H1 (cell line): Measurements from ENCODE around the gene DHX9. TPM values are rescaled to one million over a fixed set of nuclear protein-coding genes. Genes with fewer than 3 reads are reported as not detected.

Source experiments
- CBX8 ChIP-seq: fragments of 300-800, 300-1000 bp; sonication (generic); IDR thresholded peaks from 2 replicates; pipeline ENCODE4 v1.7.1; 2016; ENCODE audit warnings: low read depth, low read length, borderline replicate concordance
- POLR2A ChIP-seq, 2 experiments: IDR thresholded peaks; 1 replicate in 1 of 2; 2 replicates in 1 of 2; pipeline ENCODE4 v1.6.1; 2011; ENCODE audit warnings: low read depth in 2 of 2, low read length in 2 of 2, mild to moderate bottlenecking in 2 of 2; ENCODE audit errors: control extremely low read depth in 1 of 2
- RFX5 ChIP-seq: IDR thresholded peaks from 2 replicates; pipeline ENCODE4 v1.6.1; 2011; ENCODE audit warnings: low read depth, low read length, improper control_type of control experiment, borderline replicate concordance
- SIX5 ChIP-seq: IDR thresholded peaks from 2 replicates; pipeline ENCODE4 v1.6.1; 2011; ENCODE audit warnings: mild to moderate bottlenecking, low read depth, low read length
- TBP ChIP-seq: IDR thresholded peaks from 2 replicates; pipeline ENCODE4 v1.6.1; 2011; ENCODE audit warnings: low read depth, low read length, improper control_type of control experiment
- polyA plus RNA-seq, 7 experiments: library from polyadenylated mRNA; depleted of rRNA in 3 of 7; stranded (reverse) in 5 of 7; unstranded in 2 of 7; fragments of >200 nt in 5 of 7; fragments of 200-250 nt in 2 of 7; gene quantifications; 1 replicate in 5 of 7; 2 replicates in 1 of 7; 4 replicates in 1 of 7; pipeline versions ENCODE4 v1.2.1 to v1.2.3, GENCODE V29; 2011 to 2013; ENCODE audit warnings: missing spikeins in 2 of 7, mixed read lengths in 2 of 7
- total RNA-seq: library from RNA; stranded (reverse); fragmentation: NEBNext Ultra II Directional; extraction: Animal tissue kit (Norgen Biotek cat#: 25700); gene quantifications from 2 replicates; pipeline ENCODE4 v1.2.1, GENCODE V29; 2021
- TF ChIP-seq, protein P1 (sequence below): fragments of 300-600 bp; sonication (generic); IDR thresholded peaks from 2 replicates; pipeline ENCODE4 v1.7.1; 2012; ENCODE audit warnings: low read length, moderate library complexity, mild to moderate bottlenecking, inconsistent platforms; ENCODE audit not compliant: insufficient replicate concordance
- TF ChIP-seq, protein P2 (sequence below), 3 experiments: IDR thresholded peaks; 1 replicate in 2 of 3; 2 replicates in 1 of 3; pipeline versions ENCODE4 v1.5.1 to v1.6.1; 2011; ENCODE audit warnings: low read length in 3 of 3, mild to moderate bottlenecking in 3 of 3, inconsistent platforms in 2 of 3, low read depth in 1 of 3, moderate library complexity in 1 of 3; ENCODE audit not compliant: insufficient read depth in 1 of 3; ENCODE audit errors: control extremely low read depth in 1 of 3

Gene DHX9
- total and polyA plus RNA-seq, 2 of the 8 experiments (the other 6 are each of a cell fraction or from before 2014, with no cell fraction given): 153 to 333 TPM

DNA sequence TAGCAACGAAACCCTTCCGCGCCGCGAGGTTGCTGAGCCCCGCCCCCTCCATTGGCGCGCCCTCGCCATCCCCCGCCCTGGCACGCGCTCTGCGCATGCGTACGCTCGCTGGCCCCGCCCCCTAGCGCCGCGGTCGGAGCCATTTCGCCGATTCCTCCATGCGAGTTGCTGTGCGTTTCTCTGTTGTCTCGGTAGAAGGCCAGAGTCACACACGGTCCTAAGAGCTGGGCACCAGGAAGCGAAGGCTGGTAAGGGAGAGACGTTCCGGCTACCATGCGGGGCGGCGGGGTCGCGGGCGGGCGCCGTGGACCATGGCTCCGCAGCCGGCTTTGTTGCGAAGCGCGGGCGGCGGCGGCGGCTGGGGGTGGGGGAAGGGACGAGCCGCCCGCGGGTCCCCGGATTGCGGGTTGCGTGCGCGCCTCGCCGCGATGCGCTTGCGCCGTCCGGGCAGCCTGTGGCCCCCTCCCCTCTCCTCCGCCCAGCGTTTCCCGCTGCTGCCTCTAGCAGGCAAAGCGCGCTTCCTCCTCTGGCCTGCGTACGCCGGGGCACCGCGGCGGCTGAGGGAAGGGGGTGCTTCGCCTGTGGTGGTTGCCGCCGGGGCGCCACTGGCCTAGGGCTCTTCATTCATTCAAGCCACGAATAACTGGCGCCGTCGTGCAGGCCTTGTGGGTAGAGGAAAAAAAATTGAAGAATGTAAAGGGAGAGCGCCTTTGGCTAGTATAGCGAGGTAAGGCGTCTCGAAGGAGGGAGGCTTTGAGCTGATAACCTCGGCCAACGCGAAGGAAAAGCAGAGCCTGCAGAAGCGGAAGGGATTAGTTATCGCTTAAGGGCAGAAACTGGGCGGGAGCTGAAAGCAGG, at the start of gene DHX9 (continued):
- TF ChIP-seq, protein P1, sequence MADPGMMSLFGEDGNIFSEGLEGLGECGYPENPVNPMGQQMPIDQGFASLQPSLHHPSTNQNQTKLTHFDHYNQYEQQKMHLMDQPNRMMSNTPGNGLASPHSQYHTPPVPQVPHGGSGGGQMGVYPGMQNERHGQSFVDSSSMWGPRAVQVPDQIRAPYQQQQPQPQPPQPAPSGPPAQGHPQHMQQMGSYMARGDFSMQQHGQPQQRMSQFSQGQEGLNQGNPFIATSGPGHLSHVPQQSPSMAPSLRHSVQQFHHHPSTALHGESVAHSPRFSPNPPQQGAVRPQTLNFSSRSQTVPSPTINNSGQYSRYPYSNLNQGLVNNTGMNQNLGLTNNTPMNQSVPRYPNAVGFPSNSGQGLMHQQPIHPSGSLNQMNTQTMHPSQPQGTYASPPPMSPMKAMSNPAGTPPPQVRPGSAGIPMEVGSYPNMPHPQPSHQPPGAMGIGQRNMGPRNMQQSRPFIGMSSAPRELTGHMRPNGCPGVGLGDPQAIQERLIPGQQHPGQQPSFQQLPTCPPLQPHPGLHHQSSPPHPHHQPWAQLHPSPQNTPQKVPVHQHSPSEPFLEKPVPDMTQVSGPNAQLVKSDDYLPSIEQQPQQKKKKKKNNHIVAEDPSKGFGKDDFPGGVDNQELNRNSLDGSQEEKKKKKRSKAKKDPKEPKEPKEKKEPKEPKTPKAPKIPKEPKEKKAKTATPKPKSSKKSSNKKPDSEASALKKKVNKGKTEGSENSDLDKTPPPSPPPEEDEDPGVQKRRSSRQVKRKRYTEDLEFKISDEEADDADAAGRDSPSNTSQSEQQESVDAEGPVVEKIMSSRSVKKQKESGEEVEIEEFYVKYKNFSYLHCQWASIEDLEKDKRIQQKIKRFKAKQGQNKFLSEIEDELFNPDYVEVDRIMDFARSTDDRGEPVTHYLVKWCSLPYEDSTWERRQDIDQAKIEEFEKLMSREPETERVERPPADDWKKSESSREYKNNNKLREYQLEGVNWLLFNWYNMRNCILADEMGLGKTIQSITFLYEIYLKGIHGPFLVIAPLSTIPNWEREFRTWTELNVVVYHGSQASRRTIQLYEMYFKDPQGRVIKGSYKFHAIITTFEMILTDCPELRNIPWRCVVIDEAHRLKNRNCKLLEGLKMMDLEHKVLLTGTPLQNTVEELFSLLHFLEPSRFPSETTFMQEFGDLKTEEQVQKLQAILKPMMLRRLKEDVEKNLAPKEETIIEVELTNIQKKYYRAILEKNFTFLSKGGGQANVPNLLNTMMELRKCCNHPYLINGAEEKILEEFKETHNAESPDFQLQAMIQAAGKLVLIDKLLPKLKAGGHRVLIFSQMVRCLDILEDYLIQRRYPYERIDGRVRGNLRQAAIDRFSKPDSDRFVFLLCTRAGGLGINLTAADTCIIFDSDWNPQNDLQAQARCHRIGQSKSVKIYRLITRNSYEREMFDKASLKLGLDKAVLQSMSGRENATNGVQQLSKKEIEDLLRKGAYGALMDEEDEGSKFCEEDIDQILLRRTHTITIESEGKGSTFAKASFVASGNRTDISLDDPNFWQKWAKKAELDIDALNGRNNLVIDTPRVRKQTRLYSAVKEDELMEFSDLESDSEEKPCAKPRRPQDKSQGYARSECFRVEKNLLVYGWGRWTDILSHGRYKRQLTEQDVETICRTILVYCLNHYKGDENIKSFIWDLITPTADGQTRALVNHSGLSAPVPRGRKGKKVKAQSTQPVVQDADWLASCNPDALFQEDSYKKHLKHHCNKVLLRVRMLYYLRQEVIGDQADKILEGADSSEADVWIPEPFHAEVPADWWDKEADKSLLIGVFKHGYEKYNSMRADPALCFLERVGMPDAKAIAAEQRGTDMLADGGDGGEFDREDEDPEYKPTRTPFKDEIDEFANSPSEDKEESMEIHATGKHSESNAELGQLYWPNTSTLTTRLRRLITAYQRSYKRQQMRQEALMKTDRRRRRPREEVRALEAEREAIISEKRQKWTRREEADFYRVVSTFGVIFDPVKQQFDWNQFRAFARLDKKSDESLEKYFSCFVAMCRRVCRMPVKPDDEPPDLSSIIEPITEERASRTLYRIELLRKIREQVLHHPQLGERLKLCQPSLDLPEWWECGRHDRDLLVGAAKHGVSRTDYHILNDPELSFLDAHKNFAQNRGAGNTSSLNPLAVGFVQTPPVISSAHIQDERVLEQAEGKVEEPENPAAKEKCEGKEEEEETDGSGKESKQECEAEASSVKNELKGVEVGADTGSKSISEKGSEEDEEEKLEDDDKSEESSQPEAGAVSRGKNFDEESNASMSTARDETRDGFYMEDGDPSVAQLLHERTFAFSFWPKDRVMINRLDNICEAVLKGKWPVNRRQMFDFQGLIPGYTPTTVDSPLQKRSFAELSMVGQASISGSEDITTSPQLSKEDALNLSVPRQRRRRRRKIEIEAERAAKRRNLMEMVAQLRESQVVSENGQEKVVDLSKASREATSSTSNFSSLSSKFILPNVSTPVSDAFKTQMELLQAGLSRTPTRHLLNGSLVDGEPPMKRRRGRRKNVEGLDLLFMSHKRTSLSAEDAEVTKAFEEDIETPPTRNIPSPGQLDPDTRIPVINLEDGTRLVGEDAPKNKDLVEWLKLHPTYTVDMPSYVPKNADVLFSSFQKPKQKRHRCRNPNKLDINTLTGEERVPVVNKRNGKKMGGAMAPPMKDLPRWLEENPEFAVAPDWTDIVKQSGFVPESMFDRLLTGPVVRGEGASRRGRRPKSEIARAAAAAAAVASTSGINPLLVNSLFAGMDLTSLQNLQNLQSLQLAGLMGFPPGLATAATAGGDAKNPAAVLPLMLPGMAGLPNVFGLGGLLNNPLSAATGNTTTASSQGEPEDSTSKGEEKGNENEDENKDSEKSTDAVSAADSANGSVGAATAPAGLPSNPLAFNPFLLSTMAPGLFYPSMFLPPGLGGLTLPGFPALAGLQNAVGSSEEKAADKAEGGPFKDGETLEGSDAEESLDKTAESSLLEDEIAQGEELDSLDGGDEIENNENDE: no peak
- TF ChIP-seq, protein P2, sequence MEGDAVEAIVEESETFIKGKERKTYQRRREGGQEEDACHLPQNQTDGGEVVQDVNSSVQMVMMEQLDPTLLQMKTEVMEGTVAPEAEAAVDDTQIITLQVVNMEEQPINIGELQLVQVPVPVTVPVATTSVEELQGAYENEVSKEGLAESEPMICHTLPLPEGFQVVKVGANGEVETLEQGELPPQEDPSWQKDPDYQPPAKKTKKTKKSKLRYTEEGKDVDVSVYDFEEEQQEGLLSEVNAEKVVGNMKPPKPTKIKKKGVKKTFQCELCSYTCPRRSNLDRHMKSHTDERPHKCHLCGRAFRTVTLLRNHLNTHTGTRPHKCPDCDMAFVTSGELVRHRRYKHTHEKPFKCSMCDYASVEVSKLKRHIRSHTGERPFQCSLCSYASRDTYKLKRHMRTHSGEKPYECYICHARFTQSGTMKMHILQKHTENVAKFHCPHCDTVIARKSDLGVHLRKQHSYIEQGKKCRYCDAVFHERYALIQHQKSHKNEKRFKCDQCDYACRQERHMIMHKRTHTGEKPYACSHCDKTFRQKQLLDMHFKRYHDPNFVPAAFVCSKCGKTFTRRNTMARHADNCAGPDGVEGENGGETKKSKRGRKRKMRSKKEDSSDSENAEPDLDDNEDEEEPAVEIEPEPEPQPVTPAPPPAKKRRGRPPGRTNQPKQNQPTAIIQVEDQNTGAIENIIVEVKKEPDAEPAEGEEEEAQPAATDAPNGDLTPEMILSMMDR (IDR thresholded peaks at IDR 0.05; ENCODE audit: control extremely low read depth in 1 of 3, insufficient read depth in 1 of 3, low read depth in 1 of 3, low read length in 3 of 3): peak; percentile 15 to 32 (median 29); a peak in 3 of 4 replicates
- TF ChIP-seq RFX5: no peak
- peak; percentile 98 for TF ChIP-seq POLR2A (IDR thresholded peaks at IDR 0.05; ENCODE audit: control extremely low read depth in 1 of 2, low read depth in 2 of 2, low read length in 2 of 2)
- TF ChIP-seq SIX5: no peak
- TF ChIP-seq CBX8: no peak
- TF ChIP-seq TBP: peak; percentile 95
